HG03469 (cell line): ENCODE results near the gene AQP2.

Source experiments
- ATAC-seq: cut with Tn5 transposase; IDR thresholded peaks from one replicate; pipeline ENCODE4 v1.9.1; 2021; ENCODE audit warnings: mild to moderate bottlenecking, moderate library complexity, moderate number of reproducible peaks; ENCODE audit not compliant: unreplicated experiment

AQP2 gene

GRCh38 chr12:49939707-49940106 lies 10.8 kb upstream of the AQP2 start:
- no peak for ATAC-seq

- ATAC-seq, result no peak
Observed at GRCh38 chr12:49941556-49942511, 8.7 kb upstream of the AQP2 start.

GRCh38 chr12:49942512-49942893 lies 8.0 kb upstream of the AQP2 start:
- no peak for ATAC-seq

- no peak for ATAC-seq
Observed at GRCh38 chr12:49942921-49943624, 7.5 kb upstream of the AQP2 start.

- ATAC-seq, result no peak
Observed at GRCh38 chr12:49943625-49943960, 6.9 kb upstream of the AQP2 start.

GRCh38 chr12:49944046-49944445 lies 6.5 kb upstream of the AQP2 start:
- ATAC-seq, result no peak

GRCh38 chr12:49944718-49945117 lies 5.8 kb upstream of the AQP2 start:
- no peak for ATAC-seq

- ATAC-seq, result no peak
Observed at GRCh38 chr12:49945394-49946080, 5.0 kb upstream of the AQP2 start.

- no peak for ATAC-seq
Observed at GRCh38 chr12:49946086-49946485, 4.5 kb upstream of the AQP2 start.

- no peak for ATAC-seq
Observed at GRCh38 chr12:49946497-49946896, 4.0 kb upstream of the AQP2 start.

GRCh38 chr12:49947593-49948226 lies 2.8 kb upstream of the AQP2 start:
- ATAC-seq, result no peak

- ATAC-seq, result no peak
Observed at GRCh38 chr12:49948866-49949845, 1.4 kb upstream of the AQP2 start.

GRCh38 chr12:49949866-49950265 lies 671 bp upstream of the AQP2 start:
- no peak for ATAC-seq

GRCh38 chr12:49951411-49952240 lies 1.1 kb downstream of the AQP2 start:
- ATAC-seq, result no peak

GRCh38 chr12:49952391-49953055 lies 2.0 kb downstream of the AQP2 start:
- no peak for ATAC-seq

GRCh38 chr12:49953151-49953550 lies 2.6 kb downstream of the AQP2 start:
- ATAC-seq, result no peak

GRCh38 chr12:49953961-49954846 lies 3.7 kb downstream of the AQP2 start:
- ATAC-seq, result no peak
